Measurements from ENCODE around the gene KAT8. TPM values are rescaled to one million over a fixed set of nuclear protein-coding genes. Genes with fewer than 3 reads are reported as not detected.

KAT8 gene
- total RNA-seq, 2 experiments from 2014 or later: 86.9 to 95.3 TPM

DNA sequence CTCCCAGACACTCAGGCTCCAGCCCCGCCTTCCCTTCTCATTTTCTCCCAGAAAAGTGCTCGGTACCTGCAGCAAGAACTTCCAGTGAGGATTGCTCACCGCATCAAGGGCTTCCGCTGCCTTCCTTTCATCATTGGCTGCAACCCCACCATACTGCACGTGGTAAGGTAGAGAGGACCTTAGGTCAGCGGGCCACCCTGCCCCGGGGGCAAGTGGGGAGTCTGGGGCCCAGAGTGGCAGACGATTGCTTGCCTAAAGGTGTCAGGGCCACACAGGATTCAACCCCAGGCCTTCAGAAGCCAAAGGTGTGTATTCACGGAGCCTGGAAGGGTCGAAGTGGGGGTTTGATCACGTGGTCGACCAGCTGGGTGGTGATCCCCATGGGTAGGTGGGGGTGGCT is 7.8 kb upstream of the KAT8 start:
- ChIA-PET CTCF (ENCODE audit: unreplicated experiment) (no interaction called here), POLR2A (no interaction called here)
- BruUV-seq (replicated peaks): no TSS peak
- H3K36me3 ChIP-seq (ENCODE audit: insufficient read depth, low read length): peaks cover 33% of the 10 kb centered on the region
- no peaks in the 10 kb centered on the region for H3K9me2 ChIP-seq (ENCODE audit: insufficient read depth, low read length)
- no peaks in the 10 kb centered on the region for H3K9me3 ChIP-seq (ENCODE audit: low read length)
- H3K79me2 ChIP-seq (ENCODE audit: insufficient read depth, low read depth, low read length): no peaks in the 10 kb centered on the region
- H3K27ac ChIP-seq (ENCODE audit: low read depth, low read length, poor library complexity, severe bottlenecking): no peak overlapping the region
- H2AFZ ChIP-seq (ENCODE audit: low read length): no peak overlapping the region
- no peak for DNase-seq (ENCODE audit: low spot score)
- H3K4me2 ChIP-seq (ENCODE audit: low read length): no peak overlapping the region
- H3K4me1 ChIP-seq (ENCODE audit: insufficient read depth, low read length, poor library complexity, severe bottlenecking): peaks cover 18% of the 10 kb centered on the region
- H4K20me1 ChIP-seq (ENCODE audit: insufficient read depth, low read length): no peaks in the 10 kb centered on the region
- intact Hi-C loops (cut with micrococcal nuclease; ENCODE audit: unreplicated experiment): loop anchor here (2.0 to 10.0 kb wide), 2 partner anchors 33 to 345 kb away; partner anchors contain the start of gene ARMC5
- no peak for TF ChIP-seq EZH2phosphoT487 (IDR thresholded peaks at IDR 0.05; ENCODE audit: borderline replicate concordance, low read depth, low read length)
- TF ChIP-seq, protein P1, sequence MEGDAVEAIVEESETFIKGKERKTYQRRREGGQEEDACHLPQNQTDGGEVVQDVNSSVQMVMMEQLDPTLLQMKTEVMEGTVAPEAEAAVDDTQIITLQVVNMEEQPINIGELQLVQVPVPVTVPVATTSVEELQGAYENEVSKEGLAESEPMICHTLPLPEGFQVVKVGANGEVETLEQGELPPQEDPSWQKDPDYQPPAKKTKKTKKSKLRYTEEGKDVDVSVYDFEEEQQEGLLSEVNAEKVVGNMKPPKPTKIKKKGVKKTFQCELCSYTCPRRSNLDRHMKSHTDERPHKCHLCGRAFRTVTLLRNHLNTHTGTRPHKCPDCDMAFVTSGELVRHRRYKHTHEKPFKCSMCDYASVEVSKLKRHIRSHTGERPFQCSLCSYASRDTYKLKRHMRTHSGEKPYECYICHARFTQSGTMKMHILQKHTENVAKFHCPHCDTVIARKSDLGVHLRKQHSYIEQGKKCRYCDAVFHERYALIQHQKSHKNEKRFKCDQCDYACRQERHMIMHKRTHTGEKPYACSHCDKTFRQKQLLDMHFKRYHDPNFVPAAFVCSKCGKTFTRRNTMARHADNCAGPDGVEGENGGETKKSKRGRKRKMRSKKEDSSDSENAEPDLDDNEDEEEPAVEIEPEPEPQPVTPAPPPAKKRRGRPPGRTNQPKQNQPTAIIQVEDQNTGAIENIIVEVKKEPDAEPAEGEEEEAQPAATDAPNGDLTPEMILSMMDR (conservative IDR thresholded peaks at IDR 0.05; ENCODE audit: low read length): no peak
- H3K4me3 ChIP-seq (ENCODE audit: low read depth, low read length, poor library complexity, severe bottlenecking): no peak overlapping the region

DNA sequence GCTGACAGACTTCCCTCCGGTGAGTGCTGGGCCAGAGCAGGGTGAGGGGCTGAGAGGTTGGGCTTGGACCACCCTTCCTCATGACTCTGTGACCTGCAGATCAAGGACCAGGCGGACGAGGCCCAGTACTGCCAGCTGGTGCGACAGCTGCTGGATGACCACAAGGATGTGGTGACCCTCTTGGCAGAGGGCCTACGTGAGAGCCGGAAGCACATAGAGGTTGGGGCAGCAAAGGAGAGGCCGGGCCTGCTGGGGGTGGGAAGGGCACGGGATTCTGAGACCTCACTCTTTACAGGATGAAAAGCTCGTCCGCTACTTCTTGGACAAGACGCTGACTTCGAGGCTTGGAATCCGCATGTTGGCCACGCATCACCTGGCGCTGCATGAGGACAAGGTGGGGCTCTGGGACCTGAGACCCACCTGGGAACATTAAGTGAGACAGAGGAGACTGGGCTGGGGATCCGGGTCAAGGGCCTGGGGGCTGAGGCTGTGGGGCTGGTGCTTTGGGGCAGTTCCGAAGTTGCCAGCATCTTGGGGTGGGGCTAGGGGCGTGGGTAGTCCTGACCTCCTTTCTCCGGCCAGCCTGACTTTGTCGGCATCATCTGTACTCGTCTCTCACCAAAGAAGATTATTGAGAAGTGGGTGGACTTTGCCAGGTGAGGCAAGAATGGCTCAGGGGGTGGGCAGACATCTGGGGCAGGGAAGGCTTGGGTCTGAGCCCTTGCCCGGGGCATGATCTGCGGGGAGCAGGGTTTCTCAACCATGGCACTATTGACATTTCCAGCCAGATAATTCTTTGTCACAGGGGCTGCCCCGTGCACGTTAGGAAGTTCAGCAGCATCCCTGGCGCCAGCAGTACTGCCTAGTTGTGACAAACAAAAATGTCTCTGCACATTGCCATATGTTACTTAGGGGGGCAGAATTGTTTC is 7.1 kb upstream of the KAT8 start:
- POLR2A ChIA-PET: no interaction called here
- Histone ChIP-seq H4K20me1 (ENCODE audit: insufficient read depth, low read length) (no peaks in the 10 kb centered on the region), H3K9me2 (ENCODE audit: insufficient read depth, low read length) (no peaks in the 10 kb centered on the region), H3K36me3 (ENCODE audit: insufficient read depth, low read length) (peaks cover 33% of the 10 kb centered on the region), H3K79me2 (ENCODE audit: insufficient read depth, low read depth, low read length) (no peaks in the 10 kb centered on the region), H2AFZ (ENCODE audit: low read length) (no peak overlapping the region), H3K4me1 (ENCODE audit: insufficient read depth, low read length, poor library complexity, severe bottlenecking) (peaks cover 18% of the 10 kb centered on the region), H3K4me2 (ENCODE audit: low read length) (no peak overlapping the region), H3K27ac (ENCODE audit: low read depth, low read length, poor library complexity, severe bottlenecking) (no peak overlapping the region), H3K9me3 (ENCODE audit: low read length) (no peaks in the 10 kb centered on the region), H3K4me3 (ENCODE audit: low read depth, low read length, poor library complexity, severe bottlenecking) (no peak overlapping the region)
- DNase-seq (ENCODE audit: low spot score): no peak
- CTCF ChIA-PET (ENCODE audit: unreplicated experiment): no interaction called here
- intact Hi-C loops (cut with micrococcal nuclease; ENCODE audit: unreplicated experiment): loop anchor here (10.0 kb wide), 1 partner anchor 344 kb away; the partner anchor contains the start of gene ARMC5
- BruUV-seq (replicated peaks): no TSS peak
- TF ChIP-seq, protein P1 (conservative IDR thresholded peaks at IDR 0.05; ENCODE audit: low read length): no peak
- no peak for TF ChIP-seq EZH2phosphoT487 (IDR thresholded peaks at IDR 0.05; ENCODE audit: borderline replicate concordance, low read depth, low read length)
